HCT116 (cell line): ENCODE data around the gene PCCA.

Experiments
- EZH2 ChIP-seq: fragments of 200-600 bp; sonication (generic); IDR thresholded peaks from 2 replicates; pipeline ENCODE4 v1.6.1; 2017; ENCODE audit warnings: antibody characterized with exemption, mixed run types
- JUND ChIP-seq: IDR thresholded peaks from 2 replicates; pipeline ENCODE4 v1.6.1; 2012
- POLR2AphosphoS5 ChIP-seq: IDR thresholded peaks from 2 replicates; pipeline ENCODE4 v1.6.1; 2011; ENCODE audit warnings: mild to moderate bottlenecking, low read depth, low read length, moderate library complexity
- RAD21 ChIP-seq: IDR thresholded peaks from 2 replicates; pipeline ENCODE4 v1.6.1; 2012; ENCODE audit warnings: low read depth, mild to moderate bottlenecking
- TF ChIP-seq, protein P1 (sequence below), 3 experiments: fragments of 200-600 bp in 1 of 3; sonication (generic) in 1 of 3; IDR thresholded peaks in 2 of 3; conservative IDR thresholded peaks in 1 of 3; 2 replicates each; pipeline ENCODE4 v1.5.1; 2012 to 2017; ENCODE audit warnings: low read depth in 2 of 3, low read length in 2 of 3, antibody characterized with exemption in 1 of 3, borderline replicate concordance in 1 of 3, control low read depth in 1 of 3, mild to moderate bottlenecking in 1 of 3, mixed read lengths in 1 of 3, mixed run types in 1 of 3, moderate library complexity in 1 of 3; ENCODE audit not compliant: insufficient read depth in 1 of 3

DNA sequence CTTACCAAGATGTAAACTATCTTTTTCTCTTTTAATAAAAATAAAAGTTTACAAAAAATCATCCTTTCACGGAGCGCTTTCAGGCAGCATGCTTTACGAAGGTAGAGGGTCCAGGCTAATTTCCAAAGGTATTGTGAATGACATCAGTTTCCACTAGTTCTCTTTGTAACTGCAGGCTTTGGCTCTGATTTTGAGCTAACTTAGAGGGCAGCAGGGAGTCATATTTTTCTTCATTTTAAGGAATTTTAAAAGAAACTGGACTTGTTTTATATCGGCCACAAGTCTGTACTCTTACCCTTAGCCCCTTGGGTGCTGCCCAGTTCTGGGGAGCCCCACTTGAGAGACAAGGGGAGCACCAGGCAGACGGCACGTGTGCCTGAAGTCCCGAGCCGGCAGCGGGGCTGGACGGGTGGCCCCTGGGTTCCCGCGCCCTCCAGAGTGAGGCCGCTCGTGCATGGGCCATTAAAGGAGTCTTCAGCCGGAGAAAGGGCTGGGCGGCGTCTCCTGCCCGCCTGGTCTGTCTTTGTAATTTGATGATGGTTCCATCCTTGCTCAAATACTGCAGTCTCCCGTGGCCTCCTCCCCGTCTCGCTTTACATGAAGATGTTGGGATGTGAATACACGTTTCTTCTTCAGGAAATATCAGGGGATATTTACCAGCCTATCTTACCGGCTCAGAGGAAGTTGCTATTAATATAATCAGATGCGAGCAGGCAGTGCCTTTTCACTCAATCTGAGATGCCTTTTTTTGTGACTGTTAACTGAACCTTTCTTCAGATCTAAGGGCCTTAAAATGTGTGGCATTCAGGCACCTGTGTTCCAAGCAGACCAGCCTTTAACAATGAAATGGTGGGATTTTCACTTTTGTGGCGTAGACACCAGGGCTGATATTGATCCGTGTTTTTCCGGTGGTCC lies 432.3 kb downstream of the PCCA start:
- TF ChIP-seq POLR2AphosphoS5, result no peak
- TF ChIP-seq JUND, result no peak
- TF ChIP-seq, protein P1, sequence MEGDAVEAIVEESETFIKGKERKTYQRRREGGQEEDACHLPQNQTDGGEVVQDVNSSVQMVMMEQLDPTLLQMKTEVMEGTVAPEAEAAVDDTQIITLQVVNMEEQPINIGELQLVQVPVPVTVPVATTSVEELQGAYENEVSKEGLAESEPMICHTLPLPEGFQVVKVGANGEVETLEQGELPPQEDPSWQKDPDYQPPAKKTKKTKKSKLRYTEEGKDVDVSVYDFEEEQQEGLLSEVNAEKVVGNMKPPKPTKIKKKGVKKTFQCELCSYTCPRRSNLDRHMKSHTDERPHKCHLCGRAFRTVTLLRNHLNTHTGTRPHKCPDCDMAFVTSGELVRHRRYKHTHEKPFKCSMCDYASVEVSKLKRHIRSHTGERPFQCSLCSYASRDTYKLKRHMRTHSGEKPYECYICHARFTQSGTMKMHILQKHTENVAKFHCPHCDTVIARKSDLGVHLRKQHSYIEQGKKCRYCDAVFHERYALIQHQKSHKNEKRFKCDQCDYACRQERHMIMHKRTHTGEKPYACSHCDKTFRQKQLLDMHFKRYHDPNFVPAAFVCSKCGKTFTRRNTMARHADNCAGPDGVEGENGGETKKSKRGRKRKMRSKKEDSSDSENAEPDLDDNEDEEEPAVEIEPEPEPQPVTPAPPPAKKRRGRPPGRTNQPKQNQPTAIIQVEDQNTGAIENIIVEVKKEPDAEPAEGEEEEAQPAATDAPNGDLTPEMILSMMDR (IDR thresholded peaks at IDR 0.05 in 2 of 3, conservative IDR thresholded peaks at IDR 0.05 in 1 of 3; ENCODE audit: borderline replicate concordance in 1 of 3, insufficient read depth in 1 of 3, low read depth in 2 of 3, low read length in 2 of 3), result no peak
- no peak for TF ChIP-seq RAD21
- no peak for TF ChIP-seq EZH2
